Psoas muscle (tissue), 8 donors: ENCODE data around the gene CD14. TPM values are rescaled to one million over a fixed set of nuclear protein-coding genes. Genes with fewer than 3 reads are reported as not detected.
"Not testable (repeated sequence)": the region's sequence is repeated elsewhere in the genome, so short reads cannot be mapped to it uniquely, and the experiment has no call there.

Source experiments
- ATAC-seq, 4 donors: fragments of 200-7000 bp; cut with Tn5 transposase; one replicate each; pipeline ENCODE4 v1.9.1; 2020; ENCODE audit warnings: moderate library complexity in 3 of 4, mild to moderate bottlenecking in 2 of 4
- DNase-seq, 2 donors: peaks; one replicate each; pipeline ENCODE4 v3.0.0-alpha.2; 2020
- H3K27ac ChIP-seq: fragments of 200-600 bp; one replicate; pipeline ENCODE4 v1.8.0; 2022
- H3K27me3 ChIP-seq, 3 donors: fragments of 200-600 bp in 1 of 3; one replicate each; pipeline versions ENCODE4 v1.6.1 to v1.8.0; 2013 to 2022; ENCODE audit warnings: low read length in 2 of 3, mild to moderate bottlenecking in 2 of 3, moderate library complexity in 1 of 3; ENCODE audit not compliant: insufficient read depth in 3 of 3
- H3K36me3 ChIP-seq, 2 donors: fragments of 200-600 bp in 1 of 2; one replicate each; pipeline versions ENCODE4 v1.6.1 to v1.8.0; 2013 to 2022; ENCODE audit warnings: low read depth in 1 of 2, mild to moderate bottlenecking in 1 of 2, moderate library complexity in 1 of 2; ENCODE audit not compliant: insufficient read depth in 1 of 2
- H3K4me1 ChIP-seq: fragments of 200-600 bp; one replicate; pipeline ENCODE4 v1.8.0; 2022
- H3K4me3 ChIP-seq: fragments of 200-600 bp; one replicate; pipeline ENCODE4 v1.8.0; 2022; ENCODE audit warnings: mild to moderate bottlenecking
- H3K9me3 ChIP-seq: fragments of 200-600 bp; one replicate; pipeline ENCODE4 v1.8.0; 2022
- WGBS, 3 donors: extraction: QIAGEN DNeasy Blood & Tissue Kit; methylation state at CpG; one replicate each; pipeline versions ENCODE4 v1.1.6 to v1.1.7; 2013; 5-methylcytosine and 5-hydroxymethylcytosine counted together
- intact Hi-C, 2 donors: fragments of 100-400 bp; cut with DNase I; formaldehyde crosslinking; loops; one replicate each; pipeline versions ENCODE4 v1.11.0 to v1.14.2; 2022
- polyA plus RNA-seq, 3 donors: library from polyadenylated mRNA; stranded (reverse); fragments of 200-250 nt; gene quantifications; one replicate each; pipeline ENCODE4 v1.2.3, GENCODE V29; 2013
- total RNA-seq, 4 donors: library from RNA; stranded (reverse); fragmentation: NEBNext Ultra II Directional in 2 of 4; extraction: Animal tissue kit (Norgen Biotek cat#: 25700) in 2 of 4; gene quantifications; one replicate each; pipeline versions ENCODE4 v1.2.1 to v1.2.4, GENCODE V29; 2021 to 2023
- TF ChIP-seq, protein P1 (sequence below): fragments of 200-600 bp; IDR thresholded peaks from one replicate; pipeline ENCODE4 v1.8.0; 2022; ENCODE audit warnings: antibody characterized with exemption
- donor health status: healthy with polysubstance abuse.
- donor health status: DM: no; HTN: no; CAD: no; lungs with moderate emphysema.
- donor health status: Bipolar disorder and iron deficiency.
- donor health status: healthy.
- donor health status: DM: yes; HTN: yes; CAD: no.
- donor health status: DM: no; HTN: no; CAD: no.
- donor health status: DM: no; HTN: no; CAD: no.
- donor health status: DM: yes; HTN: yes; CAD: no.

The CD14 gene
- total and polyA plus RNA-seq, 7 donors, result 4.9 to 43.9 (median 13.9) TPM

DNA sequence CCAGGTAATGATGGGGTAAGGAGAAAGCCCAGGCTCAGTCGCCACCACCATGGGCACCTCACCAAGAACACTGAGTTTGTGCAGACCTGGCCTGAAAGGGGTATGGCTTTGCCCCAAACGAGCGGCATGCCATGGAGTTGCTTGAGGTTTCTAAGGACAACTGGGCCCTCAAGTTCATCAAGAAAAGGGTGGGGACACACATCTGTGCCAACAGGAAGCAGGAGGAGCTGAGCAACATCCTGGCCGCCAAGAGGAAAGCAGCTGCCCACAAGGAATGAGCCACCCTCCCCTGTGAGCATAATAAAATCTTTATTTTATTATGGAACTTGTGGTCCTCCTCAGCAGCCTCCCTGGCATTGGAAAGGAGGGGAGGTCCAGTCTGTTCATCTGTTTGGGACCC lies 23.8 kb downstream of the CD14 start:
- no peak overlapping the region for H3K27ac ChIP-seq
- no peaks in the 10 kb centered on the region for H3K36me3 ChIP-seq
- no peaks in the 10 kb centered on the region for H3K4me1 ChIP-seq
- ATAC-seq (no peak), DNase-seq (no peak)
- TF ChIP-seq, protein P1, sequence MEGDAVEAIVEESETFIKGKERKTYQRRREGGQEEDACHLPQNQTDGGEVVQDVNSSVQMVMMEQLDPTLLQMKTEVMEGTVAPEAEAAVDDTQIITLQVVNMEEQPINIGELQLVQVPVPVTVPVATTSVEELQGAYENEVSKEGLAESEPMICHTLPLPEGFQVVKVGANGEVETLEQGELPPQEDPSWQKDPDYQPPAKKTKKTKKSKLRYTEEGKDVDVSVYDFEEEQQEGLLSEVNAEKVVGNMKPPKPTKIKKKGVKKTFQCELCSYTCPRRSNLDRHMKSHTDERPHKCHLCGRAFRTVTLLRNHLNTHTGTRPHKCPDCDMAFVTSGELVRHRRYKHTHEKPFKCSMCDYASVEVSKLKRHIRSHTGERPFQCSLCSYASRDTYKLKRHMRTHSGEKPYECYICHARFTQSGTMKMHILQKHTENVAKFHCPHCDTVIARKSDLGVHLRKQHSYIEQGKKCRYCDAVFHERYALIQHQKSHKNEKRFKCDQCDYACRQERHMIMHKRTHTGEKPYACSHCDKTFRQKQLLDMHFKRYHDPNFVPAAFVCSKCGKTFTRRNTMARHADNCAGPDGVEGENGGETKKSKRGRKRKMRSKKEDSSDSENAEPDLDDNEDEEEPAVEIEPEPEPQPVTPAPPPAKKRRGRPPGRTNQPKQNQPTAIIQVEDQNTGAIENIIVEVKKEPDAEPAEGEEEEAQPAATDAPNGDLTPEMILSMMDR, result no peak
- H3K9me3 ChIP-seq, result no peaks in the 10 kb centered on the region
- intact Hi-C loops, result no loop called here
- WGBS, 3 donors, result 39 to 51% (median 40%) methylated on average over 4 of the region's 4 CpGs
- H3K27me3 ChIP-seq, result no peaks in the 10 kb centered on the region
- no peak overlapping the region for H3K4me3 ChIP-seq

- Histone ChIP-seq H3K9me3 (no peaks in the 10 kb centered on the region), H3K36me3 (no peaks in the 10 kb centered on the region), H3K27me3 (no peaks in the 10 kb centered on the region), H3K4me1 (no peaks in the 10 kb centered on the region), H3K4me3 (no peak overlapping the region), H3K27ac (no peak overlapping the region)
- intact Hi-C loops, result no loop called here
- DNase-seq, result no peak
- TF ChIP-seq, protein P1, result no peak
- ATAC-seq, result no peak
Observed at GRCh38 chr5:140608722-140609121, 24.3 kb downstream of the CD14 start.

DNA sequence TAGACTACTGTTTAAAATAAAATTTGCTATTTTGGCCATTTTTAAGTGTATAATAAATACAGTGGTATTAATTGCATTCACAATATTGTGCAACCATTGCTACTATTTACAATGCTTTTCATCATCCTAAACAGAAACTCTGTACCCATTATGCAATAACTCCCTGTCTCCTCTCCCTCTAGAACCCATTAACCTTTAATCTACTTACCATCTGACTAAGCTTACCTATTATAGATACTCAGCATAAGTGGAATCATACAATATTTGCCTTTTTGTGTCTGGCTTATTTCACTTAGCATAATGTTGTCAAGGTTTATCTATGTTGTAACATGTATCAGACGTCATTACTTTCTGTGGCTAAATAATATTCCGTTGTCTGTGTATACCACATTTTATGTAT lies 25.9 kb downstream of the CD14 start:
- no peak overlapping the region for H3K4me3 ChIP-seq
- no peaks in the 10 kb centered on the region for H3K4me1 ChIP-seq
- DNase-seq (no peak), ATAC-seq (peak in 2 of 4 donors; percentile 32 to 35)
- no peaks in the 10 kb centered on the region for H3K36me3 ChIP-seq
- WGBS, 3 donors, result 90 to 94% (median 93%) methylated on average over 2 of the region's 2 CpGs
- H3K27me3 ChIP-seq, result no peaks in the 10 kb centered on the region
- no peak overlapping the region for H3K27ac ChIP-seq
- intact Hi-C loops, result no loop called here
- TF ChIP-seq, protein P1, result no peak
- no peaks in the 10 kb centered on the region for H3K9me3 ChIP-seq

GRCh38 chr5:140605879-140606278 lies 27.1 kb downstream of the CD14 start:
- ATAC-seq, result no peak
- intact Hi-C loops, result no loop called here
- DNase-seq, result no peak
- Histone ChIP-seq H3K4me1 (no peaks in the 10 kb centered on the region), H3K27me3 (no peaks in the 10 kb centered on the region), H3K27ac (no peak overlapping the region), H3K9me3 (no peaks in the 10 kb centered on the region), H3K4me3 (no peak overlapping the region), H3K36me3 (no peaks in the 10 kb centered on the region)
- TF ChIP-seq, protein P1, result no peak
- 54 to 71% (median 61%) methylated on average over 3 of the region's 3 CpGs for WGBS, 3 donors

DNA sequence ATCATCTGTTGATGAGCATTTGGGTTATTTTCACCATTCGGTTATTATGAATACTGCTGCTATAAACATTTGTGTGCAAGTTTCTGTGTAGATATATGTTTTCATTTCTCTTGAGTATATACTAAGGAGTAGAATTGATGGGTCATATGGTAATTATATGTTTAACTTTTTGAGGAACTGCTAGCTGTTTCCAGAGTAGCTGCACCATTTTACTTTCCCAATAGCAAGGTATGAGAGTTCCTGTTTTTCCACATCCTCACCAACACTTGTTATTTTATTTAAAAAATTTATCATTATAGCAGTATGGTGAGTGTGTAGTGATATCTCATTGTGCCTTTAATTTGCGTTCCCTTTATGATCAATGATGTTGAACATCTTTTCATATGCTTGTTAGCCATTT lies 29.2 kb downstream of the CD14 start:
- intact Hi-C loops, result no loop called here
- Histone ChIP-seq H3K27ac (no peak overlapping the region), H3K27me3 (no peaks in the 10 kb centered on the region), H3K9me3 (no peaks in the 10 kb centered on the region), H3K4me1 (no peaks in the 10 kb centered on the region), H3K4me3 (no peak overlapping the region), H3K36me3 (no peaks in the 10 kb centered on the region)
- no peak for ATAC-seq
- DNase-seq, result no peak
- WGBS, 3 donors, result 94 to 97% (median 95%) methylated on average over 2 of the region's 2 CpGs
- TF ChIP-seq, protein P1, result no peak

DNA sequence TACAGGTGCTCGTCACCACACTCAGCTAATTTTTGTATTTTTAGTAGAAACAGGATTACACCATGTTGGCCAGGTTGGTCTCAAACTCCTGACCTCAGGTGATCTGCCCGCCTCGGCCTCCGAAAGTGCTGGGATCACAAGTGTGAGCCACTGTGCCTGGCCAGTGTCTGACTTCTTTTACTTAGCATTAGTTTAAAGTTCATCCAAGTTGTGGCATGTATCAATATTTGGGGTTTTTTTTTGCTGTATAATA lies 29.6 kb downstream of the CD14 start:
- H3K4me1 ChIP-seq, H3K27ac ChIP-seq, H3K27me3 ChIP-seq, H3K4me3 ChIP-seq, DNase-seq, intact Hi-C loops, ATAC-seq, H3K36me3 ChIP-seq, H3K9me3 ChIP-seq: not testable (repeated sequence)
- WGBS, 3 donors, result 90 to 96% (median 94%) methylated on average over 4 of the region's 4 CpGs
